Fibroblast of skin of scalp (primary cell): Measurements from ENCODE around the gene ACOT8.
"Not testable (repeated sequence)": the region's sequence is repeated elsewhere in the genome, so short reads cannot be mapped to it uniquely, and the experiment has no call there.

Source experiments
- DNase-seq: peaks from one replicate; pipeline ENCODE4 v3.0.0-alpha.2; 2013

ACOT8 gene

GRCh38 chr20:45826381-45827019, 30.7 kb downstream of the ACOT8 start:
- DNase-seq = peak; percentile 25

GRCh38 chr20:45823949-45824835, 33.0 kb downstream of the ACOT8 start:
- DNase-seq = peak; percentile 51

DNA sequence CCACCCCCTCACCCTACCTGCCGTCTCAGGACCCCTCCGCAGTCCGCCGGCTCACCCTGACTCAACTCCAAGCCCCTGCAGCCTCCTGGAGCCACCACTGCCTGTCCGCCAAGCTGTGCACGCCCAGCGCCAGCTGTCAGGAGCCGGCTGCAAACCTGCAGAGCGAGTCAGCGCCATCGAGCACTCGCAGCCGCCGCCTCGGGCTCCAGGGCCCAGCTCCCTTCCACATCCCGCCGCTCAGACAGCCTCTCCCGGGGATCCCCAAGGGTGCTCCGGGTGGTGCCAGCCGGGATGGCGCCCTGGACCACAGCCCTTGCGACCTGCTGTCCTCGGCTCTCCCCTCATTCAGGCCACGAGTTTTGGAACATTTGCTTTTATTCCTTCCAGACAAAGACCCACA, 34.3 kb downstream of the ACOT8 start:
- DNase-seq = peak; percentile 22

DNA sequence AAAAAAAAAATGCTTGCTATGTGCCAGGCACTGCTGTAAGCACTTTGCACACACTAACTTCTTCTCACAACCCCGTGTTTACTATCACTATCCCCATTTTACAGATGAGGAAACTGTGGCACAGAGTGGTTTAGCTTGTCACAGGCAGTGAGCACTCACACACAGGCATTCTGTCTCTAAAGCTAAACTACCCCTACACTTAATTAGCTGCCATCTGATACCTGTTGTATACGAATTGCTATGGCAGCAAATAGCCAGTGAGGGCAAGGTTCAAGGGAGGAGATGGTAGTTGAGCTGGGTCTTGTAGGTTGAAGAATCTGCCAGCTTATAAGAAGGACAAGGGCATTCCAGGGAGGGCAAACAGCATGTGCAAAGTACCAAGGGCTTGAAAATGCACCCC, 35.2 kb downstream of the ACOT8 start:
- no peak for DNase-seq

- DNase-seq = no peak
These were observed 37.7 kb downstream of the ACOT8 start for GRCh38 chr20:45819466-45819865.

GRCh38 chr20:45818239-45818638, 39.0 kb downstream of the ACOT8 start:
- DNase-seq = no peak

- DNase-seq = peak; percentile 84
These were observed 39.6 kb downstream of the ACOT8 start for GRCh38 chr20:45817376-45818194.

DNA sequence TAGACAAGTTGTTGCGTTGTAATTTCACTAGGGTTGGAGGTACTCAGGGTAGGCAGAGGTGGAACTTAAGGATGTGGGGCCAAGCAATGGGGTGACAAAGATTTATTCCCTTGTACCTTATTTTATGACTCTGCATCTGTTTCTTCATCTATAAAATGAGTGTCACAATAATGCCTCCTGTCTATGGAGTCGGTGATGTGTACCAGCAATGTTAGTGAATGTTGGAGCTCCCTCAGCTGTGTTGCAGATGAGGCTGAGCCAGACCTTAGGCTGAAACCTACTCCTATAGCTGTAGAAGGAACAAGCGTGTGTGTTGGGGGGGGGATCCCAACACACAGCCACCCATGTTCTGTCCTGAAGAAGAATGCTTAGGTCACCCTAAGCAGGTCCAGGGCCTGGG, 40.2 kb downstream of the ACOT8 start:
- no peak for DNase-seq

- no peak for DNase-seq
These were observed 42.9 kb downstream of the ACOT8 start for GRCh38 chr20:45814314-45814713.

- no peak for DNase-seq
These were observed 43.7 kb downstream of the ACOT8 start for GRCh38 chr20:45813489-45813888.

DNA sequence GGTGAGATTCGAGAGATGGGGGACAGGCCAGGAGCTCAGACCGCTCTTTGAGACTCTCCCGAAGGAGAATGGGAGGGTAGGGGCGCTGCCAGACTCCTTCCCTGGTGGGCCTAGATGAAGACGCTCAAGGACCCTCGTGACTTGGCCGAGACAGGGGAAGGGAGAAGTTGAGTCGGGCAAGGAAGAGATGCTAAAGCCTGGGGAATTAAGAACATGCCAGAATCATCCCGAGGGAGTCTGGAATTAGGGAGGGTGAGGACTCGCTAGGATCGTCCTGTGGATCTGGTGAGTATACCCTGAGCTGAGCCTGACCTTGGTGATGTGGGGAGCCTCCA, 44.2 kb downstream of the ACOT8 start:
- no peak for DNase-seq

DNA sequence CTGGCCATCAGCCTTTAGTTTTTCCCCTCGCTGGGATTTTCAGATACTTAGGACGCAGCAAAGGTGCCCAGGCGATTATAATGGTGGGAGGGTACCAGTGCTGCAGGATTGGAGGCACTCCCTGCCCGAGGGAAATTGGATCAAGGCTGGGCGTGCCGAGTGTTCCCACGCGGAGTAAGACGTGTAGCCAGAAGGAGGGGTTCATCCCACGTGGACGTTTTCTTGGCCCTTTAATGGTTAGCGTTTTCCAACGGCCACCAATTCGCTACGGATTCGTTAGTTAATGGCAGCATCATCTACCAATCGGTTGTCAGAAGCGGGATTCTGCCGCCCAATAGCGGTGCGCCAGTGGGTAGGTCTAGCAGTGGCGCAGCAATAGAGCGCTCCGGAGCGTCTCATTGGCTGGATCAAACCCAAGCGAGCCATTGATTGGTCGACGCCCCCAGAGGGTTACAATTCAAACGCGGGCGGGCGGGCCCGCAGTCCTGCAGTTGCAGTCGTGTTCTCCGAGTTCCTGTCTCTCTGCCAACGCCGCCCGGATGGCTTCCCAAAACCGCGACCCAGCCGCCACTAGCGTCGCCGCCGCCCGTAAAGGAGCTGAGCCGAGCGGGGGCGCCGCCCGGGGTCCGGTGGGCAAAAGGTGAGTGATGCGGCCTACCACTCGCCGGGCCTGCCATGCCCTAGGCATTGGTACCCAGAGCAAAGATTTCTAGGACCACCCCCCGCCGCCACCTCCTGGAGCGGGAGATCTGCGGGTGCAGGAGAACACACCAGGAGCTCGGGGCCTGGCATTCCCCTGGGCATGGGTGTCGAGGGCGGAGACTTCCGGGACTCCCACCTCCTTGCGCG, 44.8 kb downstream of the ACOT8 start, which contains the start of gene UBE2C:
UBE2C (plus strand) TSS at position 488 of the 849 bp plus-strand sequence; CDS start at position 540, 52 bp downstream.
- peak; percentile 100 for DNase-seq

- no peak for DNase-seq
These were observed 46.8 kb downstream of the ACOT8 start for GRCh38 chr20:45810191-45810970.

GRCh38 chr20:45801851-45802250, 55.3 kb downstream of the ACOT8 start:
- no peak for DNase-seq

GRCh38 chr20:45798935-45799642, 58.1 kb downstream of the ACOT8 start:
- peak; percentile 49 for DNase-seq

- not testable (repeated sequence) for DNase-seq
These were observed 59.2 kb downstream of the ACOT8 start for GRCh38 chr20:45797955-45798354.

DNA sequence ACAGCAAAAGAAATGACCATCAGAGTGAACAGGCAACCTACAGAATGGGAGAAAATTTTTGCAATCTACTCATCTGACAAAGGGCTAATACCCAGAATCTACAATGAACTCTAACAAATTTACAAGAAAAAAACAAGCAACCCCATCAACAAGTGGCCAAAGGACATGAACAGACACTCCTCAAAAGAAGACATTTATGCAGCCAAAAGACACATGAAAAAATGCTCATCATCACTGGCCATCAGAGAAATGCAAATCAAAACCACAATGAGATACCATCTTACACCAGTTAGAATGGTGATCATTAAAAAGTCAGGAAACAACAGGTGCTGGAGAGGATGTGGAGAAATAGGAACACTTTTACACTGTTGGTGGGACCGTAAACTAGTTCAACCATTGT, 59.7 kb downstream of the ACOT8 start:
- DNase-seq = not testable (repeated sequence)

GRCh38 chr20:45796337-45797065, 60.7 kb downstream of the ACOT8 start:
- DNase-seq = no peak

- DNase-seq = no peak
These were observed 64.7 kb downstream of the ACOT8 start for GRCh38 chr20:45792317-45793118.
